Nucleus accumbens (tissue), 56 donors: Measurements from ENCODE around the gene SMC1A.
A peak's percentile ranks its signal among the peaks of the same experiment; 100 is the strongest.

Experiments used
- DNase-seq, 56 donors: peaks; one replicate each; lab custom pipeline; 2025; lab: John Stamatoyannopoulos, UW

The SMC1A gene

GRCh38 chrX:53356186-53356585 lies 66.3 kb downstream of the SMC1A start:
- peak in 1 of 56 donors; percentile 44 for DNase-seq

- no peak for DNase-seq
Measured at GRCh38 chrX:53354669-53355068, 67.8 kb downstream of the SMC1A start.

GRCh38 chrX:53347948-53348347 lies 74.5 kb downstream of the SMC1A start:
- DNase-seq = no peak

- no peak for DNase-seq
Measured at GRCh38 chrX:53340852-53341645, 81.4 kb downstream of the SMC1A start.

GRCh38 chrX:53337101-53337500 lies 85.4 kb downstream of the SMC1A start:
- DNase-seq = no peak

GRCh38 chrX:53333853-53334252 lies 88.6 kb downstream of the SMC1A start:
- DNase-seq = no peak

GRCh38 chrX:53332204-53332603 lies 90.2 kb downstream of the SMC1A start:
- DNase-seq = no peak

GRCh38 chrX:53330331-53330730 lies 92.1 kb downstream of the SMC1A start:
- peak in 12 of 56 donors; percentile 0 to 28 (median 10) for DNase-seq

- DNase-seq = no peak
Measured at GRCh38 chrX:53324803-53325202, 97.7 kb downstream of the SMC1A start.
